Trophoblast cell (in vitro differentiated cells and primary cell): ENCODE measurements around the gene LDAH.

ENCODE experiments used
- DNase-seq, 2 donors: peaks; one replicate each; pipeline ENCODE4 v3.0.0-alpha.2; 2016
- H2AFZ ChIP-seq: 2 replicates; pipeline ENCODE4 v1.6.1; 2013; ENCODE audit warnings: low read length, moderate library complexity, mild to moderate bottlenecking; ENCODE audit not compliant: insufficient read depth, poor library complexity
- H2AK5ac ChIP-seq: 2 replicates; pipeline ENCODE4 v1.6.1; 2013; ENCODE audit warnings: mild to moderate bottlenecking, low read length
- H2BK120ac ChIP-seq: 2 replicates; pipeline ENCODE4 v1.6.1; 2013; ENCODE audit warnings: low read length, mild to moderate bottlenecking, moderate library complexity; ENCODE audit not compliant: insufficient read depth, poor library complexity
- H2BK12ac ChIP-seq: 2 replicates; pipeline ENCODE4 v1.6.1; 2013; ENCODE audit warnings: mild to moderate bottlenecking, low read length, moderate library complexity
- H2BK5ac ChIP-seq: 2 replicates; pipeline ENCODE4 v1.6.1; 2013; ENCODE audit warnings: low read length, low read depth, moderate library complexity, mild to moderate bottlenecking; ENCODE audit not compliant: poor library complexity
- H3K14ac ChIP-seq: 2 replicates; pipeline ENCODE4 v1.6.1; 2013; ENCODE audit warnings: mild to moderate bottlenecking, low read length
- H3K18ac ChIP-seq: 2 replicates; pipeline ENCODE4 v1.6.1; 2013; ENCODE audit warnings: mild to moderate bottlenecking, low read length
- H3K23ac ChIP-seq: 2 replicates; pipeline ENCODE4 v1.6.1; 2013; ENCODE audit warnings: low read length
- H3K27ac ChIP-seq: 2 replicates; pipeline ENCODE4 v1.5.1; 2013; ENCODE audit warnings: low read depth, mild to moderate bottlenecking, inconsistent platforms, low read length, moderate library complexity
- H3K27me3 ChIP-seq: 2 replicates; pipeline ENCODE4 v1.6.1; 2013; ENCODE audit warnings: inconsistent platforms, mild to moderate bottlenecking, low read length, moderate library complexity; ENCODE audit not compliant: insufficient read depth
- H3K36me3 ChIP-seq, 2 experiments: 1 replicate in 1 of 2; 2 replicates in 1 of 2; pipeline ENCODE4 v1.6.1; 2013; ENCODE audit warnings: low read length in 2 of 2, mild to moderate bottlenecking in 2 of 2, moderate library complexity in 1 of 2; ENCODE audit not compliant: insufficient read depth in 2 of 2, control insufficient read depth in 1 of 2
- H3K4ac ChIP-seq: 2 replicates; pipeline ENCODE4 v1.6.1; 2013; ENCODE audit warnings: low read depth, mild to moderate bottlenecking, low read length, moderate library complexity
- H3K4me1 ChIP-seq, 2 experiments: 1 replicate in 1 of 2; 2 replicates in 1 of 2; pipeline ENCODE4 v1.6.1; 2013; ENCODE audit warnings: low read length in 2 of 2, mild to moderate bottlenecking in 2 of 2, moderate library complexity in 1 of 2; ENCODE audit not compliant: insufficient read depth in 2 of 2, control insufficient read depth in 1 of 2
- H3K4me2 ChIP-seq: 2 replicates; pipeline ENCODE4 v1.6.1; 2013; ENCODE audit warnings: inconsistent platforms, mild to moderate bottlenecking, low read length, moderate library complexity
- H3K4me3 ChIP-seq: 2 replicates; pipeline ENCODE4 v1.5.1; 2013; ENCODE audit warnings: mild to moderate bottlenecking, low read depth, low read length, inconsistent platforms
- H3K79me1 ChIP-seq: one replicate; pipeline ENCODE4 v1.6.1; 2013; ENCODE audit warnings: low read length
- H3K79me2 ChIP-seq: 2 replicates; pipeline ENCODE4 v1.6.1; 2013; ENCODE audit warnings: low read length, mild to moderate bottlenecking; ENCODE audit not compliant: control insufficient read depth, insufficient read depth, poor library complexity
- H3K9ac ChIP-seq: 2 replicates; pipeline ENCODE4 v1.6.1; 2013; ENCODE audit warnings: mild to moderate bottlenecking, low read length
- H3K9me3 ChIP-seq: 2 replicates; pipeline ENCODE4 v1.6.1; 2013; ENCODE audit warnings: low read depth, mild to moderate bottlenecking, control low read depth, inconsistent platforms, low read length; ENCODE audit not compliant: insufficient read depth
- H4K12ac ChIP-seq: 2 replicates; pipeline ENCODE4 v1.6.1; 2013; ENCODE audit warnings: low read depth, mild to moderate bottlenecking, low read length, moderate library complexity
- H4K8ac ChIP-seq: 2 replicates; pipeline ENCODE4 v1.6.1; 2013; ENCODE audit warnings: low read depth, mild to moderate bottlenecking, low read length, moderate library complexity
- H4K91ac ChIP-seq: one replicate; pipeline ENCODE4 v1.6.1; 2013; ENCODE audit warnings: low read depth, mild to moderate bottlenecking, low read length, moderate library complexity
- WGBS: extraction: QIAGEN DNeasy Blood & Tissue Kit; methylation state at CpG from one replicate; pipeline ENCODE4 v1.1.7; 2013; ENCODE audit warnings: missing lambda C conversion rate; ENCODE audit not compliant: insufficient read length, insufficient coverage; ENCODE audit errors: extremely low coverage; 5-methylcytosine and 5-hydroxymethylcytosine counted together

LDAH gene

DNA sequence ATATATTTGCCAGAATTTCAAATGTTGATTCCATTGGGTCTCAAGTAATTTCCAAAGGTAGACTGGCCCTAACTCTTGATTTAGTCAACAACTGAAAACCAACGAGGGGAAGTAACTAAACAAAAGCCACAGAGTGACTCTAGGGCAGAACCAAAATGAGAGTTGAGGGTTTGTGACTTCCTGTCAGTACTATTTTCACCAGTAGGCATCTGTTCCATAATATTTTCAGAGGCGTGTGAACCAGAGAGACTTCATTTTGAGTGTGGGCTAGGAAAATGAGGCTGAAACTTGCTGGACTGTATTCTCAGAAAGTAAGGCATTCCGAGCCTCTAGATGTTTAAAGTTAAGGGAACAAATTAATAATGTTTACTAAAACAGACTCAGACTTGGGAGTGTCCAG is 85.4 kb downstream of the LDAH start:
- Histone ChIP-seq H3K4me1 (no peaks in the 10 kb centered on the region), H2AFZ (no peak overlapping the region), H2BK12ac (no peak overlapping the region), H2BK120ac (no peak overlapping the region), H3K27me3 (no peaks in the 10 kb centered on the region), H3K18ac (no peak overlapping the region), H3K23ac (no peak overlapping the region), H3K9ac (no peak overlapping the region), H4K12ac (no peak overlapping the region), H3K4ac (no peak overlapping the region), H2BK5ac (no peak overlapping the region), H4K8ac (no peak overlapping the region), H3K4me2 (no peak overlapping the region), H3K9me3 (no peaks in the 10 kb centered on the region), H3K79me2 (no peaks in the 10 kb centered on the region), H3K79me1 (no peaks in the 10 kb centered on the region), H3K14ac (no peak overlapping the region), H2AK5ac (no peak overlapping the region), H3K27ac (no peak overlapping the region), H4K91ac (no peak overlapping the region), H3K4me3 (no peak overlapping the region), H3K36me3 (peaks cover 2 to 4% of the 10 kb centered on the region in 2 experiments)
- no peak for DNase-seq
- no CpG with 5 or more reads among the region's 3 CpGs for WGBS

DNA sequence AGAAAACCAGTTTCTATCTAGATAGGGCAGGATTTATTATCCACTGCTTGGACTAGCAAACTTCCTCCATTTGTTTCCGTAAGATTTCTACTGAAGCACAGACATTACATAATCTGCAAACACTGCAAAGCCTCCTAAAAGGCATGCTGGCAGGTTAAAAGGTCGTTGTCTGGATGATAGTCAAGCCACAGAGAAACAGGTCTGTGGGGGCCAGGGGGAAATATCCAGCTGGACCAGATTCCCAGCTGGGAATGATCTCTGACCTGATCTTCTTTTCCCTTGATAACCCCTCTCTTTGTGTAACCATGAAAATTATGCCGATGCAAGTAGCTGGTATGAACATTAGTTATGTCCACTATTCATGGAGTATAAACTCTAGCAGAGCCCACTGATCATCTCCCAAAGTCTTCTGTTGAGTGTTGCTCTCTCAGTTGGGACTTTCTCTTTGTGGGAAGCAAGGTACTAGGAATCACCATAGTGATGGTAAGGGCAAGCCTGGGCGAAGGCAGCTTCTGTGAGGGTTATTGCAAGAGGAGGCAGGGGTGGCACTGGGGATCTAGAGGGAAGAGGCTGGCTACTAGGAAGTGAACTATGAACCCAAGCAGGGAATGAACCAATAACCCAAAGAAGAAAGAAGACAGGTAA is 94.7 kb downstream of the LDAH start:
- no peak overlapping the region for H4K12ac ChIP-seq
- H2BK12ac ChIP-seq: peak overlapping the region; percentile 95
- DNase-seq: peak; percentile 91 to 96
- H3K4me2 ChIP-seq: peak overlapping the region; percentile 50
- peak overlapping the region; percentile 34 for H3K14ac ChIP-seq
- H3K36me3 ChIP-seq: no peaks in the 10 kb centered on the region
- H2BK5ac ChIP-seq: peak overlapping the region; percentile 99
- H3K27ac ChIP-seq: peak overlapping the region; percentile 99
- no peaks in the 10 kb centered on the region for H3K9me3 ChIP-seq
- peak overlapping the region; percentile 88 for H4K8ac ChIP-seq
- peak overlapping the region; percentile 57 for H3K18ac ChIP-seq
- no peak overlapping the region for H3K9ac ChIP-seq
- H3K27me3 ChIP-seq: no peaks in the 10 kb centered on the region
- WGBS: no CpG with 5 or more reads among the region's 4 CpGs
- no peak overlapping the region for H2AFZ ChIP-seq
- peak overlapping the region; percentile 99 for H4K91ac ChIP-seq
- H3K79me1 ChIP-seq: peaks cover 20% of the 10 kb centered on the region
- no peak overlapping the region for H3K4me3 ChIP-seq
- H3K23ac ChIP-seq: no peak overlapping the region
- peak overlapping the region; percentile 80 for H3K4ac ChIP-seq
- peak overlapping the region; percentile 82 for H2BK120ac ChIP-seq
- H3K4me1 ChIP-seq: peaks cover 10 to 14% of the 10 kb centered on the region in 2 experiments
- peaks cover 3% of the 10 kb centered on the region for H3K79me2 ChIP-seq
- H2AK5ac ChIP-seq: peak overlapping the region; percentile 43

DNA sequence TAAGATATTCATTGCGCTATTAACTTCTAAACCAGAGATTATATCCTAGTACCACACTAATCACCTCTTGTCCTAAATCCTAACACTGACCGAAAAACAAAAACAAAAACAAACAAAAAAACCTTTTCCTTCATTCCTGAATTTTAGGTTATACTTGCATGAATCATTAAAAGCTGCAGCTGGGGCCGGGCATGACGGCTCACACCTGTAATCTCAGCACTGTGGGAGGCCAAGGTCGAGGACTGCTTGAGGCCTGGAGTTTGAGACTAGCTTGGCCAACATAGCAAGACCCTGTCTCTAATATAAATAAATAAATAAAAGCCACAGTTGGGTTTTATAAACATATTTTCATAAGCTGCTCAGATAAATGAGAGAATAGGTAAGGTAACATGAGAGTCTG is 96.0 kb downstream of the LDAH start:
- DNase-seq: peak in 1 of 2 donors; percentile 19
- Histone ChIP-seq H3K4me3 (no peak overlapping the region), H4K12ac (no peak overlapping the region), H3K27me3 (no peaks in the 10 kb centered on the region), H2AK5ac (peak overlapping the region; percentile 87), H3K9me3 (no peaks in the 10 kb centered on the region), H3K27ac (no peak overlapping the region), H3K18ac (no peak overlapping the region), H3K23ac (no peak overlapping the region), H2BK120ac (peak overlapping the region; percentile 98), H3K4ac (peak overlapping the region; percentile 84), H3K14ac (peak overlapping the region; percentile 86), H4K91ac (peak overlapping the region; percentile 91), H3K9ac (no peak overlapping the region), H2AFZ (no peak overlapping the region), H3K79me2 (peaks cover 3% of the 10 kb centered on the region), H3K4me2 (no peak overlapping the region), H3K36me3 (no peaks in the 10 kb centered on the region), H2BK5ac (peak overlapping the region; percentile 91), H2BK12ac (peak overlapping the region; percentile 99), H4K8ac (peak overlapping the region; percentile 77), H3K79me1 (peaks cover 20% of the 10 kb centered on the region), H3K4me1 (peaks cover 10 to 14% of the 10 kb centered on the region in 2 experiments)
- WGBS: 100% methylated on average over 1 of the region's 5 CpGs

DNA sequence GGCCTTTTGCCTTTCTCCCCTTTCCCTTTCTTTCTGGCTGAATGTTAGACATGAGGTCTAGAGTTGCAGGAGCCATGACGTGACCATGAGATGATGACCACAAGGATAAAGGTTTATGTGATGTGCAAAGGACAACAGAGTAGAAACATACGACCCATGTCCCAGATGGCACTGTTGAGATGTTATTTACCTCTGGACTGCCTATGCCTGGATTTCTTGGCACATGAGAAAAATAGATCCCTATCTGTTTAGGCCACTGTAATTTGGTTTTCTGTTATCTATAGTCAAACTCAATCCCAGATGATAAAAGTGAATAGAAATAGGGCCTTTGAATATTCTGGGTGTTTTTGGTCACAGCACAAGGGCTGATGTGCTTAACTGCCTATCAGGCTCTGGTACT is 97.1 kb downstream of the LDAH start:
- Histone ChIP-seq H3K9ac (no peak overlapping the region), H3K79me2 (peaks cover 3% of the 10 kb centered on the region), H3K27me3 (no peaks in the 10 kb centered on the region), H2BK12ac (peak overlapping the region; percentile 93), H4K91ac (peak overlapping the region; percentile 79), H3K9me3 (no peaks in the 10 kb centered on the region), H3K4ac (peak overlapping the region; percentile 29), H3K23ac (no peak overlapping the region), H3K79me1 (peaks cover 20% of the 10 kb centered on the region), H2AFZ (no peak overlapping the region), H3K18ac (peak overlapping the region; percentile 74), H3K27ac (no peak overlapping the region), H3K4me3 (no peak overlapping the region), H2BK5ac (peak overlapping the region; percentile 79), H3K36me3 (no peaks in the 10 kb centered on the region), H2BK120ac (peak overlapping the region; percentile 98), H3K4me1 (peaks cover 10 to 14% of the 10 kb centered on the region in 2 experiments), H4K8ac (peak overlapping the region; percentile 58), H3K4me2 (no peak overlapping the region), H3K14ac (peak overlapping the region; percentile 90), H2AK5ac (peak overlapping the region; percentile 89), H4K12ac (peak overlapping the region; percentile 21)
- WGBS: no CpG with 5 or more reads among the region's 2 CpGs
- DNase-seq: no peak
